Activated naive CD8-positive, alpha-beta T cell treated with anti-CD3 and anti-CD28 coated beads for 36 hours (primary cell): Measurements from ENCODE around the gene UVRAG. TPM values are rescaled to one million over a fixed set of nuclear protein-coding genes. Genes with fewer than 3 reads are reported as not detected.

Experiments
- DNase-seq: peaks from one replicate; pipeline ENCODE4 v3.0.0; 2021
- H3K27ac Mint-ChIP-seq: one replicate; pipeline ENCODE4 v1.8.0; 2022; ENCODE audit warnings: mild to moderate bottlenecking, moderate library complexity, mixed read lengths
- H3K27me3 Mint-ChIP-seq: one replicate; pipeline ENCODE4 v1.8.0; 2022; ENCODE audit warnings: mild to moderate bottlenecking, mixed read lengths
- H3K36me3 Mint-ChIP-seq: one replicate; pipeline ENCODE4 v1.8.0; 2021; ENCODE audit warnings: mild to moderate bottlenecking, mixed read lengths
- H3K4me1 Mint-ChIP-seq: one replicate; pipeline ENCODE4 v1.8.0; 2021; ENCODE audit warnings: mixed read lengths
- H3K4me3 Mint-ChIP-seq: one replicate; pipeline ENCODE4 v1.8.0; 2022; ENCODE audit warnings: mild to moderate bottlenecking, moderate library complexity, mixed read lengths
- H3K9me3 Mint-ChIP-seq: one replicate; pipeline ENCODE4 v1.8.0; 2022; ENCODE audit warnings: mixed read lengths
- total RNA-seq, 2 experiments: library from RNA; stranded (reverse); gene quantifications; one replicate each; pipeline ENCODE4 v1.2.3, GENCODE V29; 2021

The UVRAG gene
- total RNA-seq, 2 experiments from 2014 or later: 16.8 to 17.7 TPM

DNA sequence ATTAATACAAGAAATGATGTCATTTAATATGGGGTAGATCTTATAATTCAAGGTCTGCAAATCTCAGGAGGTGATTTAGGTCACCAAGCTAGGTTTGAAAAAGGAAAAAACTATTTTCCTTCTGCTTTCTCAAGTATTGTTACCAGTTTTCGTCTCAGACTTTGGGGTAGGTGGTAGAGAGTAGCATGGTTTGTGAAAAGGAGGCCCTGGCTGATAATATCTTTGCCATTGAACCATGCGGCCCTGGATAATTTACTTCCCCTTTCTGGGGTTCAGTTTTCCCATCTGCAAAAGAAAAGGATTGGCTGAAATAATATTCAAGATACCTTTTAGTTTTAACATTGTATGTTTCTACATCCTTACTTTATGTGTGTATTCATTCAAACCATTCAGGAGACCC lies 299.2 kb downstream of the UVRAG start:
- peaks cover 7% of the 10 kb centered on the region for H3K36me3 Mint-ChIP-seq
- no peak overlapping the region for H3K4me3 Mint-ChIP-seq
- no peaks in the 10 kb centered on the region for H3K9me3 Mint-ChIP-seq

DNA sequence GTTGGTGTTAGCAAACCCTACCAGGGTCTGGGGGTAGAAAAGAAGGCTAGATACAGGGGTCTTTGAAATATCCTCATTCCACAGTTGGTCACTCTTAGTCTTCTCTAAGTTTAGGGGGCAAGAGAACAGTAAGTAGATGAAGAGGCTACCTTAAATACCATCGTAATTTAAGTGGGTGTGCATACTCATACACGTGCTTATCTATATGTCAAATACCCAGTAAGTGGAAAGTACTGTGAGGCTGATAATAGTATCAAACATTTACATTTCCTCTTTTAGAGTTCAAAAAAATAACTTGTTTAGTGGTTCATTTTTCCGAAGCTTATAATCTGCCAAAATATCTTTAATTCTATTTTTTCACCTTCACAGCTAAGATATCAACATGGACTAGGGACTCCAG lies 300.5 kb downstream of the UVRAG start:
- Mint-ChIP-seq H3K9me3 (no peaks in the 10 kb centered on the region), H3K27me3 (no peaks in the 10 kb centered on the region), H3K36me3 (peaks cover 7% of the 10 kb centered on the region), H3K4me3 (no peak overlapping the region), H3K4me1 (peaks cover 2% of the 10 kb centered on the region), H3K27ac (no peak overlapping the region)
- no peak for DNase-seq

More for the DNA sequence above, 299.2 kb downstream of the UVRAG start:
- H3K27ac Mint-ChIP-seq: no peak overlapping the region
- DNase-seq: no peak
- H3K4me1 Mint-ChIP-seq: peaks cover 2% of the 10 kb centered on the region
- no peaks in the 10 kb centered on the region for H3K27me3 Mint-ChIP-seq

DNA sequence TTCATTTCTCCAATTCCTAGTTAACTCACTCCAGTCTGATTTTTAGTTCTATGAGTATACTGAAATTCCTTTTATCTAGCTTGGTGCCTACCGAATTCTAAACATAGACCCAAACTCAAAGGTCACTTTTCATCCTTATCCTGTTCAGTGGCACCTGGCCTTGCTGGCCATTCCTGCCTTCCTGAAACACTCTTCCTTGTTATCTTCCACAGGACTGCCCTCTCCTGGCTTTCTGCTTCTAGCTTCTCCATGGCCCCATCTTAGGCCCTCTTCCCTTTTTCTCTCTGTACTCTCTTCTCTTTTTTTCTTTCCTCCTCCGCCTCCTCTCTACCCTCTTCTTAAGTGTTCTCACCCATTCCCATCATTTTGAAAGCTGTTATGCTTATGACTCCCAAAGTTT lies 304.0 kb downstream of the UVRAG start:
- Mint-ChIP-seq H3K27ac (no peak overlapping the region), H3K4me3 (no peak overlapping the region), H3K4me1 (peaks cover 2% of the 10 kb centered on the region), H3K36me3 (peaks cover 7% of the 10 kb centered on the region), H3K9me3 (no peaks in the 10 kb centered on the region), H3K27me3 (no peaks in the 10 kb centered on the region)
- DNase-seq: no peak

DNA sequence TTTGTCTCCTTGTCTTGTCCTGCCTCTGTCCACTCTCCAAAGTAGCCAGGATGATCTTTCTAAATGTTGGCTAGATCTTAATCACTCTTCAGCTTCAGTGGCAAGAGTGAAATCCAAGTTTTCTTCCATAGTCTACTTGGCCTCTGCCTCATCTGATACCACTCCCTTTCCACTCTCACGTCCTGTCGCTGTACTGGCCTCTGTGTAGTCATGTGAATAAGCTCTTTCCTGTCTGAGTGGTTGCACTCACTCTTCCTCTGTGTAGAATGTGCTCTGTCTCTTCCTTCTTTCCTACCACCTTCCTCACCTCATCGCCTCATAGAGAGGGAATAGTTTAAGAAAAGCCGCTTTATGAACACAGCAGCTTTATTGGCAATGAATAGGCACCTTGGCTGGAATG lies 304.8 kb downstream of the UVRAG start:
- Mint-ChIP-seq H3K9me3 (no peaks in the 10 kb centered on the region), H3K36me3 (peaks cover 7% of the 10 kb centered on the region), H3K27ac (no peak overlapping the region), H3K4me3 (no peak overlapping the region), H3K4me1 (peaks cover 2% of the 10 kb centered on the region), H3K27me3 (no peaks in the 10 kb centered on the region)
- DNase-seq: no peak

DNA sequence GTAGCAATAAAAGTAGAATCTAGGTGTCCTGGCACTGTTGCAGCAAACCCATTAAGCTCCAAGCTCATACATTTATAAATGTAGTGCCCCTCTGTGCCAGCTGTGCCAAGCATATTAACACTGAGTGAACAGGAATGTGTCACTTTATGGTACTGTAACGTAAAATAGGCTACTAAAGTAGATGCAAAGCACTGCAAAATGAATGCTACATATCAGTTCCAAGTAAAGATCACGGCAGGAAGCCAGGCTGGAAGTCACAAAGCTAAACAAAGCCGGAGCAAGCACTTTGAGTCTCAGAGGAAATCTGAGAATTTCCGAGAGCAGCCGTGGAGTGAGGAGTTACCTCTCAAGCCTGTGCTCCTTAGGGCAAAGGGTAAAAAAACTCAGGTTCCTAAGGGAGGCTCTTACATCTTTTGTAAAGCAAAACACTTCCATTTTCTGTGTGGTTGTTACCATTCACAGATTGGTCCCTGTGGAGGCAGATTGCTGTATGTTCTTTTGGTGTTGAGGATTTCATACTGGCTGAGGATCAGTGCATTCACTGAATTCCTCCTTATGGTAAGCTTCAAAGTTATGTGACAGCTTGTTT lies 305.6 kb downstream of the UVRAG start:
- H3K36me3 Mint-ChIP-seq: peaks cover 7% of the 10 kb centered on the region
- H3K9me3 Mint-ChIP-seq: no peaks in the 10 kb centered on the region
- H3K27ac Mint-ChIP-seq: no peak overlapping the region
- DNase-seq: no peak
- no peaks in the 10 kb centered on the region for H3K27me3 Mint-ChIP-seq
- peaks cover 2% of the 10 kb centered on the region for H3K4me1 Mint-ChIP-seq
- H3K4me3 Mint-ChIP-seq: no peak overlapping the region

DNA sequence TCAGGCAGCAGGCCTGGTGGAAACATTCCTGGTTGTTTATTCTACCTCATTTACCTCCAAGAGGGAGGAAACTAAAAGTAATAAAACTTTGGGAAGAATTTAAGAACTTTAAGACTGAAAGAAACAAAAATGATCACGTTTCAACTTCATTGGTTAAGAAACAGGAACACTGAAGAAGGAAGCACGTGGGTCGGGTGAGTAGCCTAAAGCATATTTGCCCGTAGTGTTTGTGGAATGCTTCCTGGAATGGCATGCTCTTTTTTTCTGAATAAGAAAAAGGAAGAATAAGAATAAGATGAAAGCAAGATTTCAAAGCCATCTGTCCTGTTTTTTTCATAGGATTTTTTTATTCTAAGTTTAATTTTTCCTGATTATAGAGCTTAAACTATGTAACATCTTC lies 308.2 kb downstream of the UVRAG start:
- H3K36me3 Mint-ChIP-seq: peaks cover 6% of the 10 kb centered on the region
- H3K27ac Mint-ChIP-seq: no peak overlapping the region
- no peaks in the 10 kb centered on the region for H3K9me3 Mint-ChIP-seq
- no peak for DNase-seq
- H3K4me3 Mint-ChIP-seq: no peak overlapping the region
- H3K27me3 Mint-ChIP-seq: no peaks in the 10 kb centered on the region
- H3K4me1 Mint-ChIP-seq: peaks cover 4% of the 10 kb centered on the region

DNA sequence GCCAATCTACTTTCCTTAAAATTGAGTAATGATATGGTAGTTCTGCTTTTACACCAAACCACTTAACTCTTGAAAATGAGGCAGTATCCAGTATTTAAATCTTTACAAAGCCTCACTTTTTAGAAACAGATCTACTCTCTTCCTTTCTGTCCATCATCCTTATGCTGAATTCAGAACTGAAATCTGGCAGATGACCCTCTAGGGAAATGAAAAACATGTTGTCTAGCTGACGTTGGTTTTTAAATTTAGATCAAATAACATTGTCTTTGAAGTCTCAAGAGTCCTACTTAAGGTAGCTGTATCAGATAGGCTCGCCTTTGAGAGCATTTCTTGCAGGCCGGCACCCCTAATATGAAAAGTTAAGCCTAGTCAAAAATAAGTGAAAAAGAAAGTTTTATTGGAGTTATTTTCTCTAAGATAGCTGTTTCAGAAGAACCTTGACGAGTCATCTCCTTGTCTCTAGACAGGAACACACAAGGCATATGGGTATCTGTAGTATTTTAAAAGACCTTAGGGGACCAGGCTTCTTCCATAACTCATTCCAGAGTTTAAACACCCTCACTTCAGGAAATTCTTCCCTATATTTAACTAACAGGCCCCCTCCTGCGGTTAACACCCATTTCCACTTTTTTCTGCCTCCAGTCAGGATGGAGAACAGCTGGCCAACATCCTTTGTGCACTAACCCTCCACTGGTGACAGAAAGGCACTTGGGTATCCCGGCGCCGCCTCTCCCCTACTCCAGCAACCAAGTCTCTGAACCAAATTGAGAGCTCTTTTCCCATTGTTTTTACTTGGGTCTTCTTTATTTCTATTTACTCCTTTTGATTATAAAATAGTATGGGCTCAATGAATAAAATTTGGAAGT lies 310.1 kb downstream of the UVRAG start:
- peaks cover 12% of the 10 kb centered on the region for H3K4me1 Mint-ChIP-seq
- H3K27me3 Mint-ChIP-seq: no peaks in the 10 kb centered on the region
- H3K9me3 Mint-ChIP-seq: no peaks in the 10 kb centered on the region
- no peak overlapping the region for H3K27ac Mint-ChIP-seq
- no peak for DNase-seq
- H3K4me3 Mint-ChIP-seq: no peak overlapping the region
- H3K36me3 Mint-ChIP-seq: peaks cover 6% of the 10 kb centered on the region

DNA sequence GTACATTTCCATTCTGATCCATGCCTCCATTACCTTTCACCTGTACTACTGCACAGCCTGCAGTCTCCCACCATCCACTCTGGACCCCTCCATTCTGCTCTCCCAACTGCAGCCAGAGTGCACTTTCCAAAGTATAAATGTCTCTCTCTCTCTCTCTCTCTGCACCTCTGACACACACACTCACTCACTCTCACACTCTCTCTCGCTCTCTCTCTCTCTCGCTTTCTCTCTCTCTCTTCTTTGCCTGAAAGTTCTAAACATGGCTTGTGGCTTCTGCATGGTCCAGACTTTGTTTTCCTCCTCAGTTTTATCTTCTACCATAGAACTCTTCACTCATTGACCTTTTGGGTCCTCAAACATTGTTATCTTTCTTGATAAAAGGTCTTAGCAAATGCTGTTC lies 314.7 kb downstream of the UVRAG start:
- no peak for DNase-seq
- peaks cover 9% of the 10 kb centered on the region for H3K36me3 Mint-ChIP-seq
- no peak overlapping the region for H3K4me3 Mint-ChIP-seq
- no peak overlapping the region for H3K27ac Mint-ChIP-seq
- no peaks in the 10 kb centered on the region for H3K9me3 Mint-ChIP-seq
- peaks cover 41% of the 10 kb centered on the region for H3K4me1 Mint-ChIP-seq
- no peaks in the 10 kb centered on the region for H3K27me3 Mint-ChIP-seq

DNA sequence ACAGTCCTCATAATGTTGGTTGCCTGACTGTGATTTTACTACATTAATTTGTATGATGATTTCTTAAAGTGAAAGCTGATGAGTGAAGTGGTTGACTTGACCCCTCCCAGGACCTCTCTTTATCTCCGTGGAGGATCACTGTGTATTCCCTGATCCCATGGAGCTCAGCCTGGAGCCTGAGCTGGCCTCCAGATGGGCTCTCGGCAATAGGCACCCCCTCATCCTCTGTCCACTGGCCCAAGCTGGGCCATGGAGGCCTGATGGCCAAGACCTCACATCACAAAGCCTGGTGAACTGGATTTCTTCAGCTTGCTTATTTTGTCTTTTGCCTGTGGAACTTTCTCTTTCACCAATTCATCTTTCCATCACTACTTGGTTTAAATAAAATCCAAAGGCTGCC lies 316.1 kb downstream of the UVRAG start:
- Mint-ChIP-seq H3K27ac (no peak overlapping the region), H3K4me1 (peaks cover 41% of the 10 kb centered on the region), H3K4me3 (no peak overlapping the region), H3K36me3 (peaks cover 13% of the 10 kb centered on the region), H3K9me3 (no peaks in the 10 kb centered on the region), H3K27me3 (no peaks in the 10 kb centered on the region)
- DNase-seq: no peak

DNA sequence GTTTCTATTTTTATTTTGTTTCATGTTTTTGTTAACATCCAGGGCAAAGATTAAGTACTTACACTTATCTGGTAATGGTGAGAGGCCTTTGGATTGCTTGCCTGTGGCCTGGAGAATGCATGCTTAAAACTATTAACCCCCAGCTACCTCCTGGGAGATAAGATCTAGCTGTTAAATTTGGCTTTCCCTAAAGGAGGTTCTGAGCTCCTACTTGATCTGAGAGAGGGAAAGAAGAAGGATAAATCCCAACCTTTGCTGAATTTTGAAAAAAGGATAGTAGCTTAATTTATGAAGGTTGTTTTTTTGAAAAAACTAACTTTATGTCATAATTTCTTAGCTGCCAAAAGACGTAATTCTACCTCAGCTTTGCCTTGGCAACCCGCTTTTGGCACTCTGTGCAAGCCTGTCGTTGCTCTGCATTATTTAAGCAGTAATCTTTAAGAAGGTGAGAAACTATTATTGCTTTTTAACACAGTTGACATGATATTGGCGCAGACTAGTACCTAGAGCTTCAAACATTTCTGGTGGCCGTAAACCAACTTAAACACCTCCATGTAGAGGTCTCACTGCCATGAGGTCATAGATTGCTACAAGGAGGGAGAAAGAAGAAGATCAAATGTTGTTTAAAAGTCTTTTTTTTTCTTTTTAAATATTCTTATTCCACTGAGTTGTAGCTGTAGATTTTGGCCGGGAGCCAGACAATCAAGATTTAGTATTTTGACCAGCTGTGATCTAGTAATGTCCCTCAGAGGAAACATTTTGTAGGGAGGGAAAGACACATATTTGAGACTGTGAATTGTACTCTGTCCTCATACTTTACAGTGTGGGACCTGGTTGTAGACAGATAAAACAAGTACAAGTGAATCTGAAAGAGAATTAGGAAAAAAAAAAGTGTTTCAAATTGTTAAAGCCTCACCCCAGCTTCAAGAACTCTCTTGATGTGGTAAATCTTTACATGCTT lies 316.9 kb downstream of the UVRAG start:
- Mint-ChIP-seq H3K27ac (peak overlapping the region; percentile 77), H3K9me3 (no peaks in the 10 kb centered on the region), H3K27me3 (no peaks in the 10 kb centered on the region), H3K4me1 (peaks cover 41% of the 10 kb centered on the region), H3K36me3 (peaks cover 9% of the 10 kb centered on the region), H3K4me3 (no peak overlapping the region)
- DNase-seq: no peak

DNA sequence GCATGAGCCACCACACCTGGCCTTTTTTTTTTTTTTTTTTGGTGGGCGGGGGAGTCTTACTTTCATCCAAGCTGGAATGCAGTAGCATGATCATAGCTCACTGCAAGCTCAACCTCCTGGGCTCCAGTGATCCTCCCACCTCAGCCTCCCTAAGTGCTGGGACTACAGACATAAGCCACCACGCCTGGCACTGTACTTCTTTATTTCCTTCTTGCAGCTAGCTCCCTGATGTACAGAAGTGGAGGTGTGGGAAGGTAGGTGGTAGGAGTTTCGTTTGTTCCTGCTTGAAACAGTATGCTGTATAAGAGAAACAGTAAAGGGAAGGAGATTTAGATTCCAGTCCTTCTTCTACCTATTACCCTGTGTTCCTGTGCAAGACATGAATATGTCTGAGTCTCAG lies 319.2 kb downstream of the UVRAG start:
- no peaks in the 10 kb centered on the region for H3K27me3 Mint-ChIP-seq
- H3K4me3 Mint-ChIP-seq: no peak overlapping the region
- no peaks in the 10 kb centered on the region for H3K9me3 Mint-ChIP-seq
- H3K36me3 Mint-ChIP-seq: peaks cover 7% of the 10 kb centered on the region
- DNase-seq: no peak
- H3K27ac Mint-ChIP-seq: no peak overlapping the region
- H3K4me1 Mint-ChIP-seq: peaks cover 37% of the 10 kb centered on the region

DNA sequence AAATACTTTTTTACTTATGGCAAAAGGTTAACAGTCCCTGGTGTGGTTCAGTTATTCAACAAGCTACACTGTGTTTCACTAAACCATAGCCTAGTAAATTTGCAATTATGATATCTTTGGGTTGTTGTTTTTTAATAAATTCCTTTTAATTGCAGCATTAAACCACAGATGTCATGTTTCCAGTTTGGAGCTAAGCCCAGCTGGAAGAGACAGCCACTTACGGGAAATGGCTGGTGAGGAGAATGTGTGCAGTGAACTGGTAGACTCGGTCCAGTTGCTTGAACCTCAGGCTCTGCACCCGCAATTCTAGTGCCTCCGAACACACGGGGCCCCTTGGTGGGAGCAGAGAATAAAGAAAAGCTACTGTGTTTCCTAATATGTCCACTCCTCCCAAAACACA lies 320.5 kb downstream of the UVRAG start:
- H3K36me3 Mint-ChIP-seq: peaks cover 7% of the 10 kb centered on the region
- H3K9me3 Mint-ChIP-seq: no peaks in the 10 kb centered on the region
- DNase-seq: no peak
- H3K4me1 Mint-ChIP-seq: peaks cover 28% of the 10 kb centered on the region
- no peak overlapping the region for H3K27ac Mint-ChIP-seq
- no peak overlapping the region for H3K4me3 Mint-ChIP-seq
- H3K27me3 Mint-ChIP-seq: no peaks in the 10 kb centered on the region

DNA sequence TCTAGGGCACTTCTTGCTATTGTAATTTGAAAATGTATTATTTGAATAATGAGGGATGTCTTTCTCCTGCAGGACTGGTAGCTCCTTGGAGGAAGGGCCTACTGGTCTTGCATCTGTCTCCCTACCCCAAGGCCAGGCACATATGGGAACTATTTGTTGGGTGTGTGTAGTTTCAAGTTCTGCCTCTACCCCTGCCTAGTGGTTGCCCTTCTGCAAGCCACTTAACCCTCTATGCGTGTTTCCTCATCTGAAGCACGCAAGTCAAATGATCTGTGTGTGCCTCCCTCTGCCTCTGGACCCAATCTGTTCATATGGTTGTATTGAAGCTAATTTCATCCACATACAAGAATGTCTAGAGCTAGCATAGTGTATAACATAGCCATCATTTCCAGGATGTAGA lies 324.3 kb downstream of the UVRAG start:
- Mint-ChIP-seq H3K36me3 (peaks cover 6% of the 10 kb centered on the region), H3K4me3 (no peak overlapping the region), H3K4me1 (peaks cover 2% of the 10 kb centered on the region), H3K27me3 (no peaks in the 10 kb centered on the region), H3K9me3 (no peaks in the 10 kb centered on the region), H3K27ac (no peak overlapping the region)
- DNase-seq: no peak

DNA sequence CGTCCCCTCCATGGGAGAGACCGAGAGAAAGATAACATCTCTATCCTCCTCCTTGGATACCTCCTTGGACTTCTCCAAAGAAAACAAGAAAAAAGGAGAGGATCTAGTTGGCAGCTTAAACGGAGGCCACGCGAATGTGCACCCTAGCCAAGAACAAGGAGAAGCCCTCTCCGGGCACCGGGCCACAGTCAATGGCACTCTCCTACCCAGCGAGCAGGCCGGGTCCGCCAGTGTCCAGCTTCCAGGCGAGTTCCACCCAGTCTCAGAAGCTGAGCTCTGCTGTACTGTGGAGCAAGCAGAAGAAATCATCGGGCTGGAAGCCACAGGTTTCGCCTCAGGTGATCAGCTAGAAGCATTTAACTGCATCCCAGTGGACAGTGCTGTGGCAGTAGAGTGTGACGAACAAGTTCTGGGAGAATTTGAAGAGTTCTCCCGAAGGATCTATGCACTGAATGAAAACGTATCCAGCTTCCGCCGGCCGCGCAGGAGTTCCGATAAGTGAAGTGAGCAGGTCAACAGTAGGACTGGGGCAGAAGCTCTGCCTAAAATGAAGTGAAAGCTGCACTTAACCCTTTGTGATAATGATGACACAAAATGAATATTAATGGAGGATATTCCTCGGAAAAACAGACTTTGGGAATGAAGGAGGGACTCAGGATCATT lies 326.0 kb downstream of the UVRAG start:
- Mint-ChIP-seq H3K36me3 (no peaks in the 10 kb centered on the region), H3K27ac (no peak overlapping the region), H3K4me1 (no peaks in the 10 kb centered on the region), H3K4me3 (no peak overlapping the region), H3K27me3 (no peaks in the 10 kb centered on the region), H3K9me3 (no peaks in the 10 kb centered on the region)
- no peak for DNase-seq
